ENCODE data around the gene PLPP4. TPM values are rescaled to one million over a fixed set of nuclear protein-coding genes. Genes with fewer than 3 reads are reported as not detected.

Gene PLPP4
- total and polyA plus RNA-seq, 2 donors (not counting 3 experiments of a cell fraction or from before 2014, with no cell fraction given) = 15.5 to 36.4 TPM

GRCh38 chr10:120414946-120415345 is 42.1 kb upstream of the PLPP4 start:
- DNase-seq (ENCODE audit: low read depth, low spot score) (no peak), FAIRE-seq (no peak)
- no TSS peak for BruUV-seq (replicated peaks)
- no peaks in the 10 kb centered on the region for H3K9me3 ChIP-seq (replicated peaks; ENCODE audit: control insufficient read depth, insufficient read depth, low read length)
- ChIA-PET CTCF (no interaction called here), POLR2A (no interaction called here)
- H3K27ac ChIP-seq (ENCODE audit: insufficient read depth, low read depth, low read length) = no peak overlapping the region
- H3K4me3 ChIP-seq (replicated peaks in 1 of 3; ENCODE audit: insufficient read depth in 1 of 3, low read depth in 1 of 3, low read length in 3 of 3) = no peak overlapping the region
- no peaks in the 10 kb centered on the region for H3K27me3 ChIP-seq (ENCODE audit: control insufficient read depth in 2 of 2, insufficient read depth in 2 of 2, low read length in 2 of 2)
- H3K9ac ChIP-seq (replicated peaks; ENCODE audit: extremely low read depth, insufficient read depth, low read length) = no peak overlapping the region
- no peaks in the 10 kb centered on the region for H3K36me3 ChIP-seq (ENCODE audit: control insufficient read depth in 2 of 2, extremely low read depth in 1 of 2, insufficient read depth in 2 of 2, low read length in 2 of 2)
- H3K9me1 ChIP-seq (replicated peaks; ENCODE audit: control insufficient read depth, extremely low read depth, insufficient read depth, low read length) = no peaks in the 10 kb centered on the region
- intact Hi-C loops (cut with micrococcal nuclease) = no loop called here
- no peaks in the 10 kb centered on the region for H4K20me1 ChIP-seq (replicated peaks; ENCODE audit: control insufficient read depth, extremely low read depth, insufficient read depth, low read length)
- dilution Hi-C loops (cut with MboI; ENCODE audit: extremely low pct_ligation_motif_present, low sequenced_read_pairs) = no loop called here
- peaks cover 8% of the 10 kb centered on the region for H3K4me1 ChIP-seq (ENCODE audit: control insufficient read depth, extremely low read depth, insufficient read depth, low read length)
- H3K4me2 ChIP-seq (ENCODE audit: insufficient read depth, low read length) = no peak overlapping the region
- TF ChIP-seq MYC (IDR thresholded peaks at IDR 0.05; ENCODE audit: low read depth, low read length) (no peak), GATA2 (IDR thresholded peaks at IDR 0.05; ENCODE audit: insufficient read depth, insufficient read length, low read depth, low read length) (no peak), POLR2AphosphoS5 (IDR thresholded peaks at IDR 0.05; ENCODE audit: insufficient read depth, low read depth, low read length) (no peak), FOS (IDR thresholded peaks at IDR 0.05; ENCODE audit: borderline replicate concordance, insufficient read depth, low read length) (no peak), JUN (IDR thresholded peaks at IDR 0.05; ENCODE audit: borderline replicate concordance, insufficient read depth, insufficient read length, low read depth) (no peak), MAX (IDR thresholded peaks at IDR 0.05; ENCODE audit: insufficient read depth, insufficient read length) (no peak), CTCF (IDR thresholded peaks at IDR 0.05; ENCODE audit: extremely low read depth in 1 of 2, insufficient read depth in 1 of 2, low read depth in 1 of 2, low read length in 2 of 2) (no peak), POLR2A (IDR thresholded peaks at IDR 0.05; ENCODE audit: low read depth, low read length) (no peak), EZH2 (IDR thresholded peaks at IDR 0.05; ENCODE audit: borderline replicate concordance, low read depth, low read length, severe bottlenecking) (no peak)
- no peaks in the 10 kb centered on the region for H3K79me2 ChIP-seq (ENCODE audit: control insufficient read depth, insufficient read depth, low read length)
- no peak overlapping the region for H2AFZ ChIP-seq (ENCODE audit: low read depth, low read length)
